Activated CD8-positive, alpha-beta T cell treated with anti-CD3 and anti-CD28 coated beads for 36 hours (primary cell): ENCODE data around the gene GPSM3. TPM values are rescaled to one million over a fixed set of nuclear protein-coding genes. Genes with fewer than 3 reads are reported as not detected.
"Not testable (repeated sequence)": the region's sequence is repeated elsewhere in the genome, so short reads cannot be mapped to it uniquely, and the experiment has no call there.

Experiments used
- ATAC-seq: fragments of 200-7000 bp; cut with Tn5 transposase; one replicate; pipeline ENCODE4 v1.10.0; 2021; ENCODE audit warnings: mild to moderate bottlenecking, moderate library complexity
- CTCF ChIA-PET: fragments of 350-600 bp; sonication (Branson Sonifier 250); formaldehyde crosslinking; loops from one replicate; lab custom pipeline; 2021; ENCODE audit warnings: antibody characterized with exemption; lab: Charles Lee
- POLR2A ChIA-PET: fragments of 350-600 bp; sonication (Branson Sonifier 250); formaldehyde crosslinking; loops from one replicate; lab custom pipeline; 2021; ENCODE audit warnings: antibody characterized with exemption; lab: Charles Lee
- DNase-seq: peaks from one replicate; pipeline ENCODE4 v3.0.0-alpha.2; 2020
- H3K27ac Mint-ChIP-seq: one replicate; pipeline ENCODE4 v1.8.0; 2021; ENCODE audit warnings: mild to moderate bottlenecking, mixed read lengths
- H3K27me3 Mint-ChIP-seq: one replicate; pipeline ENCODE4 v1.8.0; 2021; ENCODE audit warnings: mixed read lengths
- H3K36me3 Mint-ChIP-seq: one replicate; pipeline ENCODE4 v1.8.0; 2021; ENCODE audit warnings: low read depth, mixed read lengths
- H3K4me1 Mint-ChIP-seq: one replicate; pipeline ENCODE4 v1.8.0; 2021; ENCODE audit warnings: low read depth, mixed read lengths
- H3K4me3 Mint-ChIP-seq: one replicate; pipeline ENCODE4 v1.8.0; 2021; ENCODE audit warnings: mild to moderate bottlenecking, moderate library complexity, mixed read lengths
- H3K9me3 Mint-ChIP-seq: one replicate; pipeline ENCODE4 v1.8.0; 2021; ENCODE audit warnings: mixed read lengths
- intact Hi-C: fragments of 100-400 bp; cut with micrococcal nuclease; formaldehyde crosslinking; loops from one replicate; pipeline ENCODE4 v1.10.0; 2022
- total RNA-seq, 2 experiments: library from RNA; stranded (reverse); gene quantifications; one replicate each; pipeline ENCODE4 v1.2.3, GENCODE V29; 2021
- TF ChIP-seq, protein P1 (sequence below): fragments of 200-600 bp; IDR thresholded peaks from one replicate; pipeline ENCODE4 v1.8.0; 2022; ENCODE audit warnings: antibody characterized with exemption, mild to moderate bottlenecking

GPSM3 gene
- total RNA-seq, 2 experiments from 2014 or later: 67.8 to 68.7 TPM

DNA sequence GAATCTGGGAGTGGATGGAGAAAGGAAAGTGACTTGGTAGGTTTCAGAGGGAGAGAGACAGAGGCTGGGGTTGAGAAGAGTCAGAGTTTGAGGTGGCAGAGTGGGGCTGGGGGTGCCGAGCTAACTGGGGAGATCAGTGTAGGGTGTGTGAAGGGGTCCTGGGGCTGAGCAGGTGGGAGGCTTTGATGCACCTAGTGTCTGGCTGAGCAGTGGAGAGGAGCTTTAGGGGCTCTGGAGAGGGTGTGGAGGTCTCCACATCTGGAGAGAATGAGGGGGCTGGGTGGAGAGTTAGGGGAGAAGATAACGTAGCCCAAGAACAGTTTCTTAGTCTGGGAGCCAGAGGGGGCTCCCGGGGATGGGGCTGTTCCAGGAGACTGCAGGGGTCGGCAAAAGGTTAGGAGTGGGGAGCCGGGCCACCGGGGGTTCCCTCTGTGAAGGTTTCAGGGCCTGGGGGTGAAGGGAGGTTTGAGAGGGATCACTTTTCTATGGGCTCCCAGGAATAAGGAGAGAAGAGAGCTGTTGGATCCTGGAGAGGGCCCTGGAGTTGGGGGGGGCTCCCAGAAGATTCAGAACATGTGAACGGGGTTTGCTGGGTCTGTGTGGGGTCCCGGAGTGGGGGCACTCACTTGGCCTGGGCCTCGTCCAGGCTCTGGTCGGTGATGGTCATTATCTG, 3.2 kb downstream of the GPSM3 start:
- Mint-ChIP-seq H3K27ac (peak overlapping the region; percentile 96), H3K36me3 (peaks cover 44% of the 10 kb centered on the region), H3K4me1 (peaks cover 47% of the 10 kb centered on the region), H3K27me3 (no peaks in the 10 kb centered on the region), H3K9me3 (no peaks in the 10 kb centered on the region), H3K4me3 (peak overlapping the region; percentile 95)
- intact Hi-C loops: no loop called here
- ATAC-seq: no peak
- POLR2A ChIA-PET: interaction anchor here (0.9 to 7.2 kb wide), 3 partner anchors 10 to 783 kb away, joined by 3 to 72 read pairs (median 4); partner anchors contain the start of genes AGPAT1 and RNF5
- TF ChIP-seq, protein P1, sequence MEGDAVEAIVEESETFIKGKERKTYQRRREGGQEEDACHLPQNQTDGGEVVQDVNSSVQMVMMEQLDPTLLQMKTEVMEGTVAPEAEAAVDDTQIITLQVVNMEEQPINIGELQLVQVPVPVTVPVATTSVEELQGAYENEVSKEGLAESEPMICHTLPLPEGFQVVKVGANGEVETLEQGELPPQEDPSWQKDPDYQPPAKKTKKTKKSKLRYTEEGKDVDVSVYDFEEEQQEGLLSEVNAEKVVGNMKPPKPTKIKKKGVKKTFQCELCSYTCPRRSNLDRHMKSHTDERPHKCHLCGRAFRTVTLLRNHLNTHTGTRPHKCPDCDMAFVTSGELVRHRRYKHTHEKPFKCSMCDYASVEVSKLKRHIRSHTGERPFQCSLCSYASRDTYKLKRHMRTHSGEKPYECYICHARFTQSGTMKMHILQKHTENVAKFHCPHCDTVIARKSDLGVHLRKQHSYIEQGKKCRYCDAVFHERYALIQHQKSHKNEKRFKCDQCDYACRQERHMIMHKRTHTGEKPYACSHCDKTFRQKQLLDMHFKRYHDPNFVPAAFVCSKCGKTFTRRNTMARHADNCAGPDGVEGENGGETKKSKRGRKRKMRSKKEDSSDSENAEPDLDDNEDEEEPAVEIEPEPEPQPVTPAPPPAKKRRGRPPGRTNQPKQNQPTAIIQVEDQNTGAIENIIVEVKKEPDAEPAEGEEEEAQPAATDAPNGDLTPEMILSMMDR: no peak
- no peak for DNase-seq
- CTCF ChIA-PET: interaction anchor here (0.9 kb wide), 1 partner anchor 70 kb away, joined by 3 read pairs; no protein-coding TSS in a partner anchor

DNA sequence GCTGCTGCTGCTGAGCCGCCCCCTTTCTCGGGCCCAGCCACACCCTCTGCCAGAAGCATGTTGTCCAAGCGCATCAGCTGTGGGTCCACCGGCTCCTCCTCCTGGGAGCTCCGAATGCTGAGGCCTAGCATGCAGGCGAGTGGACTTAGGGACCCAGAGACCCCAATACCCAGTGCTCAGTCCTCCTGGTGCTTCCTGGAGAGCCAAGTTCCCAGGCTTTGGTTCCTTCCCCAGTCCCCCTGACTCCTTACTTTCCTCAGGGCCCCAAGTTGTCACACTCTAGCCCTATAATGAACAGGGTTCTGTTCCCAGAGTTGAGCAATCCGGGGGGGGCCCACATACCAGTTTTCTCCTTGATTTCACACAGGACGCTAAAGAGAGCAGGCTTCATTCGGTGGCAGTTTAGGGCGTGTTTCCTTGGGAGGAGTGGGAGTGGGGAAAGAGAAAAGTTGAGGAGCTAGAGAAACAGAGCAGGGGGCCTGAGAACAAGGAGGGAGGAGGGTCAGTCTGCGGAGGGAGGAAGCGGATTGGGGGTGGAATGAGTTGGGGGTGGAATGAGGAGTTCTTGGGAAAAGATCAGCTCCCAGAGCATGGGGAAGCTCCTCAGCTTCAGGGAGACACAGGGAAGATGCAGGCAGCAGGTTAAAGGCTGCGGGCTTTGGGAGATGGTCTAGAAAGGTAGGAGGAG, 3.9 kb downstream of the GPSM3 start:
- CTCF ChIA-PET: interaction anchor here (0.9 kb wide), 1 partner anchor 70 kb away, joined by 3 read pairs; no protein-coding TSS in a partner anchor
- H3K4me1 Mint-ChIP-seq: peaks cover 40% of the 10 kb centered on the region
- DNase-seq (no peak), ATAC-seq (no peak)
- H3K4me3 Mint-ChIP-seq: peak overlapping the region; percentile 95
- POLR2A ChIA-PET: interaction anchor here (1.2 to 7.2 kb wide), 2 partner anchors 10 to 784 kb away, joined by 3 to 72 read pairs; partner anchors contain the start of genes AGPAT1 and RNF5
- peaks cover 48% of the 10 kb centered on the region for H3K36me3 Mint-ChIP-seq
- TF ChIP-seq, protein P1: no peak
- H3K9me3 Mint-ChIP-seq: no peaks in the 10 kb centered on the region
- intact Hi-C loops: no loop called here
- no peaks in the 10 kb centered on the region for H3K27me3 Mint-ChIP-seq
- peak overlapping the region; percentile 96 for H3K27ac Mint-ChIP-seq

DNA sequence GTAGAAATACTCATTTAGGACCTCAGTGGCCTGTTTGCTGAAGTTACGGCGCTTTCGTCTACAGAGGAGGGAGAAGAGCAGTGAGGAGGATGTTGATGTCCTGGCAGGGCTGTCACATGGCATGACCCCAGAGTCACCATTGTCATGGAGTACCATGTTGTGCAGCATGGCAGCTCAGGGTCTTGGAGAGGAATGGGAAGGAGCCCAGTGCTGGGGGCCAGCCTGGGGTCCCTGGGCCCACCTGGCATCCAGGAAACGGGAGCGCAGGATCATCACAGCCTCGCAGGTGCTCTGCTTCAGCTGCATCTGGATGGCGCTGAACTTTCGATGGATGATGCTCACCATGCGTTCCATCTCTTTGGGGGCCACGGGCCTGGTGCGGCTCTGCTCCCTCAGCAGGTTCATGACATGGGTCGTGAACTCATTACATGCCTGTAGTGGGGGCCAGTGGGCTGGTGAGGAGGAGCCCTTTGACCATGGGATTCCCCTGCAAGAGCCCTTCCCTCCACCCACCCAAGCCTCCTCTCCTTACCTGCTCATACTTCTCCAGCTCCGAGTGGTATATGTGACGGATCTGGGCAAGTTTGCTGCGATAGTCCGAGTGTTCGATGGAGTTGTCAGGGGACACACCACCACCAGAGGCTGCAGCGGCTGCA, 4.6 kb downstream of the GPSM3 start:
- Mint-ChIP-seq H3K4me3 (peak overlapping the region; percentile 95), H3K27ac (peak overlapping the region; percentile 96), H3K4me1 (peaks cover 44% of the 10 kb centered on the region), H3K36me3 (peaks cover 50% of the 10 kb centered on the region)
- ATAC-seq, CTCF ChIA-PET, intact Hi-C loops, DNase-seq, H3K9me3 Mint-ChIP-seq, H3K27me3 Mint-ChIP-seq: not testable (repeated sequence)
- POLR2A ChIA-PET: interaction anchor here (1.2 to 7.2 kb wide), 2 partner anchors 9 to 784 kb away, joined by 3 to 72 read pairs; partner anchors contain the start of genes AGPAT1 and RNF5

DNA sequence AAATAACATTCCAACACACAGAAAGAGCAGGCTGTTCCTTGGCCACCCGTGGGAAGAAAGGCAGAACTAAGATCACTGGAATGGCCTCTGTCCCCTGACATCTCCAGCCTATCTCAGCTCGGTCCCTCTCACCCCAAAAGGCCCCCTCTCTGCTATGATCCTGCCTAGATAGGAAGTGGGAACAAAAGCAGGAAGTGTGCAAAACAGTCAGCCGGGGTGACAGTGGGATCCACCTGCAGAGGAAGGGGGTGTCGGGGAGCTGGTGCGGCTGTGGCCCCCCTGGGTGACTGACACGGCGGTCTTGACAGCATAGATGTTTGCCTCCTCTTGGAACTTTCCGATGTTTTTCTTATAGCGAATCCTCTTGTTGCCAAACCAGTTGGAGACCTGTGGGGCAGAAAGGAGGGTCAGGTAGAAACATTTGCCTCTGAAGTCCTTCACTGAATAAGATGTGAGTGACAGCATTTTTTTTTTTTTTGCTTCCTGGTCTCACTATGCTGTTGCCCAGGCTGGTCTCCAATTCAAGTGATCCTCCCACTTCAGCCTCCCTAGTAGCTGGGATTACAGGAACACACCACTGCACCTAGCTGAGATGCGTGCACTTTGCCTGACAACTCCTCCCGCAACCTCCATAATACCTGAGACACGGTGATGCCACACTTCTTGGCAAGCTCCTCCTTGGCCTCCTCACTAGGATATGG, 5.3 kb downstream of the GPSM3 start:
- Mint-ChIP-seq H3K27me3 (no peaks in the 10 kb centered on the region), H3K4me3 (peak overlapping the region; percentile 95), H3K4me1 (peaks cover 47% of the 10 kb centered on the region), H3K36me3 (peaks cover 55% of the 10 kb centered on the region), H3K9me3 (no peaks in the 10 kb centered on the region), H3K27ac (peak overlapping the region; percentile 92)
- POLR2A ChIA-PET: interaction anchor here (1.5 to 7.2 kb wide), 2 partner anchors 8 kb away, joined by 4 to 72 read pairs; partner anchors contain the start of genes AGPAT1 and RNF5
- intact Hi-C loops: no loop called here
- TF ChIP-seq, protein P1: no peak
- DNase-seq (no peak), ATAC-seq (no peak)
- CTCF ChIA-PET: interaction anchor here (0.6 kb wide), 1 partner anchor 219 kb away, joined by 3 read pairs; no protein-coding TSS in a partner anchor

DNA sequence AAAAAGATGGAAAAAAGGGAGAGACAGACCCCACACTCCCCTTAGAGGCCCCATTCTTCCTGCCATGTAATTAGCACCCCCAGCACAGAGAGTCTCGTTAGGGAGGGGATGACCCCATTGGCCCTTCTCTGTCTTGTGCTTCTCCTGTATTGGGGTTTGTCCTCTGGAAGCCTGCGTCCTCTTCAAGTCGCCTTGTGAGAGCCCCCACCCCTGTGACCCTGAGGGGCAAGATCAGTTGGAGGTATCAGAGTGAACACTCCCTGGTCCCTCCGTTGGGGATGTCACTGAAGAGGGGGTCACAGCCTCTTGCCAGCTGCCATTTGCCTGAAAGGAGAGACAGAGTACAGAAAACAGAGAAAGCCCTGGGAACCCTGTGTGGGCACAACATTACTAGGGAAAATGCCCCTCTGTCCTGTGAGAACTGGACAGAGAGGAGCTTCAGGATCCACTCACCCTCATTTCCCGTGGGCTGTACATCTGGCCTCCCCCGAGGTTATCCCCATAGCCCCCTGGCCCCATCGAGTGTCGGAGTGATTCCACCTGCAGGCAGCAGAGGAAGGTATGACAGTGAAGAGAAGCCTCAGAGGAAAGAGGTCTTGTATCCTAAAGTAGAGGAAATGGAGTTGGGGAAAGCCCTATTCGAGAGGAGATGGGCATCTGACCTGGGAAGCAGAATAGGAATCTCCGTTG, 6.1 kb downstream of the GPSM3 start:
- H3K27me3 Mint-ChIP-seq, H3K9me3 Mint-ChIP-seq, intact Hi-C loops, DNase-seq, ATAC-seq, CTCF ChIA-PET: not testable (repeated sequence)
- Mint-ChIP-seq H3K4me3 (peak overlapping the region; percentile 95), H3K27ac (peak overlapping the region; percentile 92), H3K36me3 (peaks cover 55% of the 10 kb centered on the region), H3K4me1 (peaks cover 50% of the 10 kb centered on the region)
- POLR2A ChIA-PET: interaction anchor here (0.6 to 7.2 kb wide), 3 partner anchors 7 to 14 kb away, joined by 3 to 72 read pairs (median 4); partner anchors contain the start of genes AGPAT1 and RNF5

DNA sequence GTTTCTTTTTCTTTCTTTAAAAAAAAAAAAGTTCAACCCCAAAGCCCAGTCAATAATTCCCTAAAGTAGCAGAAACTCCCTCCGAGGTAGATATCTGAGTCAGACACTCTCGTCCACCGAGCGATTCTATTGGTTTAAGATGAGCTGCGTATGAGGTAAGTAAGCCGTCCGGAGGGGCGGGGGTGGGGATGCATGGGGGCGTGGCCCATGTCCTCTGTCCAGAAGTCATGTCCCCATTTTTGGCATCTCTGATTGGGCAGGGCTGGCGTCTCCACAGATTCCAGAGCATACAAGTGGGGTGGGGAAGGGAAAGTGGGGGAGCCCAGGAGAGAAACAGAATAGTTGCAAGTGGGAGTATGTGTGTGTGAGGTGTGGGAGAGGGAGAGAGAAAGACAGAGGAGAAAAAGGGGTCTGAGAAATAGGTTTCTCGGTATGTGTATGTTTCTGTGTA, 6.7 kb downstream of the GPSM3 start:
- H3K9me3 Mint-ChIP-seq, H3K27me3 Mint-ChIP-seq, intact Hi-C loops, CTCF ChIA-PET: not testable (repeated sequence)
- Mint-ChIP-seq H3K4me1 (peaks cover 54% of the 10 kb centered on the region), H3K27ac (peak overlapping the region; percentile 92), H3K36me3 (peaks cover 56% of the 10 kb centered on the region), H3K4me3 (peak overlapping the region; percentile 23)
- DNase-seq: peak; percentile 81
- peak; percentile 55 for ATAC-seq
- POLR2A ChIA-PET: interaction anchor here (0.6 to 1.5 kb wide), 2 partner anchors 10 to 15 kb away, joined by 3 to 4 read pairs; no protein-coding TSS in a partner anchor
